HG02759 (cell line): Measurements from ENCODE around the gene ST8SIA6.
"Not testable (repeated sequence)": the region's sequence is repeated elsewhere in the genome, so short reads cannot be mapped to it uniquely, and the experiment has no call there.

ENCODE experiments used
- ATAC-seq: cut with Tn5 transposase; IDR thresholded peaks from one replicate; pipeline ENCODE4 v1.9.1; 2021; ENCODE audit warnings: mild to moderate bottlenecking, moderate library complexity; ENCODE audit not compliant: unreplicated experiment

ST8SIA6 gene

GRCh38 chr10:17349717-17350116, 104.7 kb downstream of the ST8SIA6 start:
- no peak for ATAC-seq

GRCh38 chr10:17348501-17349349, 105.7 kb downstream of the ST8SIA6 start:
- no peak for ATAC-seq

- no peak for ATAC-seq
Measured at GRCh38 chr10:17348011-17348500, 106.3 kb downstream of the ST8SIA6 start.

- ATAC-seq = no peak
Measured at GRCh38 chr10:17344206-17344605, 110.2 kb downstream of the ST8SIA6 start.

- no peak for ATAC-seq
Measured at GRCh38 chr10:17343118-17343517, 111.3 kb downstream of the ST8SIA6 start.

- ATAC-seq = no peak
Measured at GRCh38 chr10:17340144-17340829, 114.1 kb downstream of the ST8SIA6 start.

- no peak for ATAC-seq
Measured at GRCh38 chr10:17335065-17335464, 119.3 kb downstream of the ST8SIA6 start.

GRCh38 chr10:17330501-17330900, 123.9 kb downstream of the ST8SIA6 start:
- ATAC-seq = no peak

GRCh38 chr10:17326377-17326776, 128.0 kb downstream of the ST8SIA6 start:
- ATAC-seq = no peak

- not testable (repeated sequence) for ATAC-seq
Measured at GRCh38 chr10:17321957-17322356, 132.4 kb downstream of the ST8SIA6 start.

- peak; percentile 73 for ATAC-seq
Measured at GRCh38 chr10:17316488-17317170, 137.8 kb downstream of the ST8SIA6 start.

- ATAC-seq = no peak
Measured at GRCh38 chr10:17309435-17309834, 145.0 kb downstream of the ST8SIA6 start.

- ATAC-seq = no peak
Measured at GRCh38 chr10:17307123-17307522, 147.3 kb downstream of the ST8SIA6 start.

GRCh38 chr10:17292375-17292774, 162.0 kb downstream of the ST8SIA6 start:
- ATAC-seq = no peak

GRCh38 chr10:17290226-17290625, 164.2 kb downstream of the ST8SIA6 start:
- no peak for ATAC-seq

- ATAC-seq = no peak
Measured at GRCh38 chr10:17289763-17290162, 164.6 kb downstream of the ST8SIA6 start.

- no peak for ATAC-seq
Measured at GRCh38 chr10:17286562-17287550, 167.5 kb downstream of the ST8SIA6 start.

- ATAC-seq = no peak
Measured at GRCh38 chr10:17282311-17282710, 172.1 kb downstream of the ST8SIA6 start.

GRCh38 chr10:17278607-17279240, 175.7 kb downstream of the ST8SIA6 start:
- ATAC-seq = no peak
